PFSK-1 (cell line): Measurements from ENCODE around the gene EVA1A.

ENCODE experiments used
- FOXP2 ChIP-seq: optimal IDR thresholded peaks from 2 replicates; pipeline ENCODE3; 2011; ENCODE audit warnings: borderline replicate concordance, control low read depth, inconsistent platforms; ENCODE audit not compliant: insufficient read depth; ENCODE audit errors: extremely low read length, extremely low read depth
- POLR2AphosphoS5 ChIP-seq: IDR thresholded peaks from 2 replicates; pipeline ENCODE4 v1.6.1; 2012; ENCODE audit warnings: low read depth, mild to moderate bottlenecking, control low read depth, low read length, moderate library complexity
- REST ChIP-seq, 2 experiments: IDR thresholded peaks; 2 replicates each; pipeline versions ENCODE4 v1.6.1 to v1.8.0; 2011 to 2012; ENCODE audit warnings: low read depth in 2 of 2, low read length in 2 of 2, control low read depth in 1 of 2, inconsistent platforms in 1 of 2, mild to moderate bottlenecking in 1 of 2, moderate library complexity in 1 of 2; ENCODE audit not compliant: insufficient read depth in 1 of 2
- SIN3A ChIP-seq: IDR thresholded peaks from 2 replicates; pipeline ENCODE4 v1.6.1; 2012; ENCODE audit warnings: mild to moderate bottlenecking, low read length, moderate library complexity, borderline replicate concordance; ENCODE audit not compliant: insufficient read depth
- TAF1 ChIP-seq: IDR thresholded peaks from 2 replicates; pipeline ENCODE4 v1.6.1; 2012; ENCODE audit warnings: low read length, control low read depth, borderline replicate concordance; ENCODE audit not compliant: insufficient read depth

- no peak for TF ChIP-seq POLR2AphosphoS5
- TF ChIP-seq TAF1 = no peak
- no peak for TF ChIP-seq SIN3A
- no peak for TF ChIP-seq REST (IDR thresholded peaks at IDR 0.05; ENCODE audit: insufficient read depth in 1 of 2, low read depth in 2 of 2, low read length in 2 of 2)
- no peak for TF ChIP-seq FOXP2
These were observed 98.0 kb downstream of the EVA1A start for GRCh38 chr2:75462721-75463120.
